HEK293T (cell line): ENCODE results near the gene PREX1.

Source experiments
- FOXA1 ChIP-seq: fragments of 450-650 bp; IDR thresholded peaks from 2 replicates; pipeline ENCODE4 v1.6.1; 2016; ENCODE audit warnings: mild to moderate bottlenecking
- FOXM1 ChIP-seq: fragments of 450-650 bp; IDR thresholded peaks from 2 replicates; pipeline ENCODE4 v1.6.1; 2017; ENCODE audit warnings: mild to moderate bottlenecking, borderline replicate concordance
- HDGF ChIP-seq: fragments of 450-650 bp; IDR thresholded peaks from 2 replicates; pipeline ENCODE4 v1.6.1; 2017; ENCODE audit warnings: antibody characterized with exemption, borderline replicate concordance
- SP1 ChIP-seq: fragments of 450-650 bp; IDR thresholded peaks from 2 replicates; pipeline ENCODE4 v1.6.1; 2017
- SUZ12 ChIP-seq: fragments of 450-650 bp; IDR thresholded peaks from 2 replicates; pipeline ENCODE4 v1.6.1; 2016; ENCODE audit warnings: mild to moderate bottlenecking
- TARDBP ChIP-seq: fragments of 450-650 bp; IDR thresholded peaks from 2 replicates; pipeline ENCODE4 v1.6.1; 2016
- ZNF384 ChIP-seq: fragments of 450-650 bp; IDR thresholded peaks from 2 replicates; pipeline ENCODE4 v1.6.1; 2016

DNA sequence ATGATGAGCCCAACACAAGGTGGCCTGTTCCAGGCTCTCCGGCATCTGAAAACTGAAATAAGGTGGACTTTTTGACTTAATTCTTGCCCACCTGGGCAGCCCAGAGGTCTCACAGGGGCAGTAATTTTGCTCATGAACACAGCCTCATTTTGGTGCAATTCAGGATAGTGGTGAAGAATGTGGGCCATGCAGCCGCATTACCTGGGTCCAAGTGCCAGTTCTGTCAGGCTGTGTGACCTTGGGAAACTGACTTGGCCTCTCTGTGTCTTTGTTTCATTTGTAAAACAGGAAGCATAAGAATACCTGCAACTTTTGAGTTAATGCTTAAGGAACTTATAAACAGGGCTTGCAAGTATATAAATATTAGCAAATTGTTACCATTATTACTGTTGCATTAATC, 5.6 kb downstream of the PREX1 start:
- TF ChIP-seq HDGF (no peak), SUZ12 (no peak), SP1 (no peak), FOXA1 (no peak), FOXM1 (no peak), ZNF384 (no peak), TARDBP (no peak)
